Glomerular endothelial cell (primary cell): ENCODE data around the gene PRKAR1B. TPM values are rescaled to one million over a fixed set of nuclear protein-coding genes. Genes with fewer than 3 reads are reported as not detected.
"Not testable (repeated sequence)": the region's sequence is repeated elsewhere in the genome, so short reads cannot be mapped to it uniquely, and the experiment has no call there.

ENCODE experiments used
- DNase-seq: peaks from one replicate; pipeline ENCODE4 v3.0.0-alpha.2; 2011; ENCODE audit warnings: low read depth, low spot score; ENCODE audit errors: extremely low read depth
- total RNA-seq: library from RNA; depleted of rRNA; stranded (reverse); fragments of >200 nt; gene quantifications from 2 replicates; pipeline ENCODE4 v1.2.3, GENCODE V29; 2015

The PRKAR1B gene
- total RNA-seq, 1 donor from 2014 or later = 34.3 TPM

DNA sequence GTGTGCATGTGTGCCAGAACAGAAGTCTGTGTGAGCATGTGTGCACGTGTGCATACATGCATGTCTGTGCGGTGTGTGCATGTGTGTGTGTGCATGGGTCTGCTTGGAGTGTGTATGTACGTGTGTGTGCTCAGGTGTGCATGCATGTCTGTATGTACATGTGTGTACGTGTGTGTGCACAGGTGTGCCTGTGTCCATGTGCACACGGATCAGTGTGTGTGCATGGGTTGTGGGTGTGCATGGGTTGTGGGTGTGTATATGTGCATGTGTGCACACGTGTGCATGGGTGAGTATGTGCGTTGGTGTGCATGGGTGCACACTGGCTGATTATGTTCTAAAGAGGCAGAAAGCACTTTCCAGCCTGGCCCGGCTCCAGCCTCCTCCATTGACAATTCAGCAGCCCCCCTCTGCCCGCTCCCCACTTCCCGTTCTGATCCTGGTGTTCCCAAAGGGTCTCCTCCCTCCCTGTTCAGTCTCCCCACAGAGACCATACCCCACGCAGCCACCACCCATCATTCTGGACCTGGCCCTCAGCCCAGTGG is 163.4 kb downstream of the PRKAR1B start:
- DNase-seq = no peak

DNA sequence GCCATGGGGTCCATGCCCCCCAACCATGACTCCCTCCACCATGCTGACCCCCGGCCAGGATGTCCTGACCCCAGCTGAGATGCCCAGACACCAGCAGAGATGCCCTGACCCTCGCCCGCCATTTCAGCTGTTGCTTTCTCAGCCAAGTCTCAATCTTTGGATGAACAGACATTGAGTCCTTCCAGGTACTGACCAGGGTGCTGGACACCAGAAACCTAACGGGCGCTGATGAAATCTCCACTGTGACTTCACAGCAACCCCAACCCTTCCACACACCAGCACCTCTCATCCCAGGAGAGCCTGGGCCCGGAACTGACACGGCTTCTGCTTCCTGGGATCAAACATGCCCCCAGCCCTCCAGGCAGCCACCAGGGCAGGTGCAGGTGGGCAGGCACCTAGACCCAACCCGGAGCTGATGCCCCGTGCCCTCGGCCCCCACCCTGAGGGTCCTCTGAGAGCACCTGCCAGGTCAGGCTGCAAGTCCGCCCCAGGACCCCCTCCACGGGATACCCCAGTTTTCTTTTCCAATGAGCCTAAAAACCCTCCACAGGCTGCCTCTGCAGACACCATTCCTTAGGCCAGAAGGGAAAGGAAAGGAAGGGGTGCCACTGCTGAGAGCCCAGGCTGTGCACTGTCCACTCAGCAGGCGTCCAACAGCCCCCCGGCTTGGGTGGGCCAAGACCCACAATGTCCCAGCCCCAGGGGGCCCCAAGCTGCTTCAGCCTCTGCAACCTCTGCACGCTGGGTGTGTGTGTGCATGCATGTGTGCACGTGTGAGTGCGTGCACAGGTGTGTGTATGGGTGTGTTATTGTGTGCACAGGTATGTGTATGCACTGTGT is 164.1 kb downstream of the PRKAR1B start:
- no peak for DNase-seq

DNA sequence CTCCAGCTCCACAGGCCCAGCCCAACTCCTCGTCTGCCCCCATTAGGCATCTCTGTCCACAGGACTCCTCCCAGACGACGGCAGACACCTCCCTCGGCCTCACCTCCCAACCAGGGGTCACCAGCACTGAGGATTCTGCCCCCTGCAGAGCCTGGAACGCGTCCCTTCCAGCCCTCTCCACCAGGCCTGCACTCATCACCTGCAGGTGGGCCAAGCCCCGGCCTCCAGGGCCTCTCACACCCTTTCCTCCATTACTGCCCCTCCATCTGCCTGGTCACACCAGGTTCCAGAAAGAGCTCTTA is 164.8 kb downstream of the PRKAR1B start:
- no peak for DNase-seq

DNA sequence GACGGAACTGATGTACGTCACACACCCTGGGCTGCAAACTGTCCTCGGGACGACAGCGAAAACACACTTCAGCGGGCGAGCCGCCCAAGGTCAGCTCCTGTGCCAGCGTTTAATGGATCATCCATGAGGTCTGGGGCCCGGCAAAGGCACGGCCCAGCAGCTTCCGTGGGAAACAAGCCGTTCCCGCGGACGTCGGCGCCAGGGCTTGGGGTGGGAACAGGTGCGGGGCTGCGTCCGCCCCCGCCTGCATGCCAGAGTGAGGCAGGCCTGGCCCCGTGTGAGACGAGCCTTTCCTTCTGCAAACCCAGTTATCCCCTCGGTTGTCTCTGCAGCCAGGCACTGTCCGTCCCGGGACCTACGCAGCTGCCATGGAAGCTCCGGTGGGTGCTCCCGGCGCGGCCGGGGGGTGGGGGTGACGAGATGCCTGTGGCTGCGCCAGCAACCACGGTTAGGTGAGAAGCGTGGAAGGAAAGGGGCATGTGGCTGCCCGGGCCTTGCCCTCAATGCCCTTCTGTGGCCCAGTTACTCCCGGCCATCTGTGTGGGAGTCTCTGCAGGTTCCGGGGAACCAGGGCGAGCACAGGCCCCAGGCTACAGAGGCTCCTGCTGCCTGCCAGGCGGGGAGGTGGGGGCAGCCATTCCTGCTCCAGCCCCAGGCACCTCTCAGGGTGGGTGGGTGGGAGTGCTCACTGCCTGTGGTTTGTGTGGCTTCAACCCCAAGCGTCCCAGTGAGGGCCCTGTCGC is 165.3 kb downstream of the PRKAR1B start:
- no peak for DNase-seq

DNA sequence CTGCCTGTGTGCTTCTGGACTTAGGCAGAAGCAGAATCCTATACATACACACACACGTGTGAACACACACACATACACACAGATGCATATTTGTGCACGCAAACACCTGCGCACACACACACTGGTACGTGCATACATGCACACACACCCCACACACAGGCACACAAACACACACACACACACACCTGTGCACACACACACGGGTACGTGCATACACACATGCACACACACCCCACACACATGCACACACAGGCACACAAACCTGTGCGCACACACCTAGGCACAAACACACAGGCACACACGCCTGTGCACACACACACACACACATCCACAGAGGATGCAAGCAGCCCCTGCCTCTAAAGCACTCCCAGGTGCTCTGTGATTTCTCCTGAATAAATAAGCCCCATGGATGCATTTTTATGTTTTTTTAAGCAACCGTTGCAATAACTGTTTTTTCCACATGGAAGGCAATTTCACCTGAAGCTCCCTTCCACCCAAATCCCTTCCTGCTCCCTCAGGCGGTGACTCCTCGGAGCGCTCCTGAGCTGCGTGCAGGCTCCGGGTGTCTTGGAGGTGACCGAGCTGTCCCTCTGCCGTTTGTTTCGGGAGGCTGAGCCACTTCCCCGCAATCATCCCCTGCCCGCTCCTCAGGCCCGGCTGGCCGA is 166.0 kb downstream of the PRKAR1B start:
- DNase-seq = no peak

DNA sequence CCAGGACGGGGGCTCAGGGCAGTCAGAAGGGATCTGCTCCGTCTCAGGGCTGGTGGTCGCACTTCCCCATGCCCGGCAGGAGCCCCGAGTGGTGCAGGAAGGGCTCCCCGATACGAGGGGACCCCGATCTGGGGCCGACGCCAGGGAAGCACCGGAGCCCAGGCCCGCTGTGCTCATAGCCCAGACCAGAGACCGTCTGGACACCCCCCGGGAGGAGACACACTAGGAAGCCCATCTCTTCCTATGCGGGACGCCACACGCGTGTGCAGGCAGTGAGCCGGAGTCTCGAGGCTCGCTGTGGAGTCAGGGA is 167.7 kb downstream of the PRKAR1B start:
- DNase-seq = no peak

DNA sequence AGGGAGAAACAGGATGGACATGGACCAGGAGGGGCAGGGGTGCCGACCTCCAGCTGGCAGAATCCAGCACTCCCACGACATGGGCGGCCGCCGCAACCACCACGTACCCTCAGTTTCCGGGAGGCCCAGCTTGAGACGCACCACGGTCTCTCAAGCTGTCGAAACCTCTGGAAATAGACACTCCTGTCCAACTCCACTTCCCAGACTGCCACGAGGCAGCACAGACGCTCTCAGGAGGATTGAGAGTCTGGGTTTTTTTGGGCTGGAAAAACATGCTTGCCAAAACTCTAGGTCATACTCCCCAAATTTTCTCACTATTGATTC is 169.6 kb downstream of the PRKAR1B start:
- DNase-seq = no peak

DNA sequence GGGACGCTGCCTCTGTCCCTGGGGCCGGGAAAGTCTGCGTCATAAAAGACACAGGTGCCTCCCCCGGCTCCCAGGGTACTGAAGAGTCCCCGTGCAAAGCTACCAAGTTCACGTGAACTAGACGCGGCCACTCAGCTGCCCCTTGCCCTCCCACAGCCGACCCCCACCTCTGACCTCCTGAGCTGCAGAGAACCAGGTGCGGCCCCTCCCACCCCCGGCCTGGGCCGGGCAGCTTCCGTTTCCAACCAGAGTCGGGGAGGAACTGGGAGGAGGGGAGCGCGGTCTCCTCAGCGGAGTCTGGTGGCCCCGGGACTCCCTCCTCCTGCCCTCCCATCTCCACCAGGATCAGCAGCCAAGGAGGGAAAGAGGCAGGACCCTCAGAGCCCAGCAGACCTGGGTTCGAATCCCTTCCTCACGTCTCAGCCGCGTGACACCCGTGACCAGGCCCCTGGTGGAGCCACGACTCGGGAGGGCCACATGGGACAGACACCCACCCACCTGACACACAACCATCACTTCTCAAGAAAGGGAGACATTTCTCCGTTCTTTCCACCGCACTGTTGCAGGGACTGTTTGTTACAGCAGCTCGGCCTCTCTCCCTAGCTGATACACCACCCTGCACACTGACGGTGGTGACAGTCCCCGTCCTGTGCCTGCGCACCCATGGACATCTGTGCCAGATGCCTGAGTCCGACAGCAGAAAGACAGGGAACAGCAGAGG is 170.1 kb downstream of the PRKAR1B start:
- DNase-seq = no peak

DNA sequence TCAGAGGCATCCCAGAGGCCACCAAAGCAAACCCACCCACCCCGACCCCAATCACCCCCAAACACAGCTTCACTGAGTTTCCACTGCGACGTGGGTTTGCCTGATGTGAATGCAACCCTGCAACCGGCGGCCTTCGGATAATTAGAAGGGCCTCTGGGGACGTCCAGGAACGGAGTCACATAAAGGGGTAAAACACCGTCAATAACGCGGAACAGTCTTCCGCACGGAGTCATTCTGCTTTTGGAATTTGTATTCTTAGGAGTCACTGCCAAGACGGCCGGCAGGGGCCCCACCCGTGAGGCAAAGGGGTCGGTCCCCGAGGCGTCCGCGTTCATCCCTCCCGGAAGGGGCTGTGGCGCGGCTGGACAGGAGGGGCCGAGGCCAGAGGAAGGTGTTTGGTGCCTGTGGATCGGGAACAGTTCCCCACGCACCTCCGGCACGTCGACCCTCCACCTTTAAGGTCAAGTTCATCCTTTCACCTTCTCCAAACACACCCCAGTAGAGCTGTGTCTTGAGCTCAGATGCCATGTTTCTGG is 170.7 kb downstream of the PRKAR1B start:
- DNase-seq = no peak

DNA sequence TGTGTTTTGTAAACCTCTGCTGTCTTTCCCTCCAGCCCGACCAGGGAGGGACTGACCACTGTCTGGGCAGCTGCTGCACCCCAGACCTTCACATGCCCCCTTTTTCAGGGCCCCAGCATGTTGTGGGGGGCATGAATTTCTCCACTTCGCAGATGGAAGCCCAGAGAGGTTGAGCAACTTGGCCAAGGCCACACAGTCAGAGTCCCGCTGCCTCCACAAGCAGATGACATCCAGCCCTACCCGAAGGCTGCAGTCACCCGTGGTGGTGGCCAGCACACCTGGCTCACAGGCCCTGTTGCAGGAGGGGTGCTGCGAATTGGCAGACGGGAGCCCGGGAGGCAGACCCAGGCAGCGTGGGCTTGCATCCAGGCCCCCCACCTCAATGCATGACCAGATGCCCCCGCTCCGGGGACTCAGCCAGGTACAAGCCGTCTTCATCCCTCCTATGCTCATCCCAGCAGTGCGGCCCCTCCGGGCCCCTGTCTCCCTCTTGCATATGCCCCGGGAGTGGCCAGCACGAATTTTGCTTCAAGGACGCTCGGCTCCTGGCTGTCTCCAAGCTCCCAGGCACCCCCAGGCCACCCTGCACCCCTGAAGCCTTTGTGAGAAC is 171.4 kb downstream of the PRKAR1B start:
- no peak for DNase-seq

DNA sequence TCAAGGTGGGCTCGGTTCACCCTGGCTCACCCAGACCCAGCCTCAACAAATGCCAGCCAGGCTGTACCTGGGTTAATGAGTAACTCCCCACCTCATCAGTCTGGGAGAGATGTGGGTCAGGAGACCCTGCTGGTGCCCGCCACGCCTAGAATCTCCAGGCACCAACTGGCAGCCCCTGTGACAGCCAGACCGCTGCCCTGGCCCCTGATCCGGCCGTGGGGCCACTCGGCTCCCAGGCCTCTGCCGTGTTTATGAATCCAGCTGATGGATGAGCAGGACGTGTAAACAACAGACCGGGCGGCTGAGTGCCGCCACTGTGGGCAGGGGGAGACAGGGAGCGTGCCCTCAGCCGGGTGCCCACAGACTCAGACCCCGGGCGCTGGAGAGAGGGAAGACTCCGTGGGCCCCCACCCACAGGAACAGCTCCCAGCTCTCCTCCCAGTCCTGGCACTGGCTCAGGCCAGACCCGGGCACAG is 173.4 kb downstream of the PRKAR1B start:
- DNase-seq = no peak

DNA sequence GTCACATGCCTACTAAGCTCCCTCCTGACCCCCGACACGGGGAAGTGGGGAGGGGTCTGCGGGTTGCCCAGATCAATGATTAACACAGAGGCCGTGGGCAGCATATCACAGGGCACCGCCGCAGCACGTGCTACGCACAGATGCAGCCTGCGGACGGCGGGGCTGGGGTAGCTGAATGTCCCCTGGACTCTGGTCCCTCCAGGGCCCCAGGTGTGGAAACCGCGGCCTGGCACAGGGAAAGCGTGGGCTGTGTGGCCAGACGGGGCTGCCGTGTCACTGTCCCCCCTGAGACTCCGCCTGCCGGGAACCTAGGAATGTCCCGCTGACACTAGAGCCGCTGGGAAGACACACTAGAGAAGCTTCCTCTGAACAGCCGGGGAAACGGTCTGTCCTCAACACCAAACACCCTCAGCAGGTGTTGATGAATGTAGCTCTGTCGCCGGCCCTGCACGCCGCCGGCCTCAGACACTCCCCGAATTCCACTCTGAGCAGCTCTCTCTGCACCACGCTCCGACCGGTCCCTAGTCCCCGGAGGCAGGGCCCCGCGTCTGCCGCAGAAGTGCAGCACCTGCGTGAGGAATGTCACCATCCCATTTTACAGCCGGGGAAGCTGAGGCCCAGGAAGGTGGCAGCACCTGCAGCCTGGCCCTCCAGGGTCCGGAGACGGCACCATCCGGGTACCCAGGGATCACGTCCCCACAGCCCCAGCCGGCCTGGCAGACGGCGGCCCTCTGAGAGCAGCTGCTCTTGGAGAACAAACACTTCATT is 174.0 kb downstream of the PRKAR1B start:
- DNase-seq = no peak

DNA sequence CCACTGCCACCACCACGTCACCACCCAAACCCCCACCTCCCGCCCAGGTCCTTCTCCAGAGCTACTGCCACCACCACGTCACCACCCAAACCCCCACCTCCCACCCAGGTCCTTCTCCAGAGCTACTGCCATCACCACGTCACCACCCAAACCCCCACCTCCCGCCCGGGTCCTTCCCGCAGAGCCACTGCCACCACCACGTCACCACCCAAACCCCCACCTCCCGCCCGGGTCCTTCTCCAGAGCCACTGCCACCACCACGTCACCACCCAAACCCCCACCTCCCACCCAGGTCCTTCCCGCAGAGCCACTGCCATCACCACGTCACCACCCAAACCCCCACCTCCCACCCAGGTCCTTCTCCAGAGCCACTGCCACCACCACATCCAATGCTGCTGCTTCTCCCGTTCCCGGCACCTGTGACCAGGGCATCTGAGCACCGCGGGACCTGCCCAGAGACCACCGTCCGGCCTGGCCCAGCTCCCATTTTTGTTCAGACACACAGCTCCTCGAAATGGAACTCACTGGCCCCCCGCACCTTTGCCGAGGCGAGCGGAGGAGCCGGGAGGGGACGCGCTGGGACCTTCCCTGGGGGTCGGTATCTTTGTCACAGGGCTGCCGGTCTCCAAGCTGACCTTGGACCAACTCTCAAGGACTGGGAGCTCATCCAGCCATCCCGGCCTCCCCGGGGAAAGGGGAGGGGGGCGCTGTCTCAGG is 174.8 kb downstream of the PRKAR1B start:
- DNase-seq = not testable (repeated sequence)

DNA sequence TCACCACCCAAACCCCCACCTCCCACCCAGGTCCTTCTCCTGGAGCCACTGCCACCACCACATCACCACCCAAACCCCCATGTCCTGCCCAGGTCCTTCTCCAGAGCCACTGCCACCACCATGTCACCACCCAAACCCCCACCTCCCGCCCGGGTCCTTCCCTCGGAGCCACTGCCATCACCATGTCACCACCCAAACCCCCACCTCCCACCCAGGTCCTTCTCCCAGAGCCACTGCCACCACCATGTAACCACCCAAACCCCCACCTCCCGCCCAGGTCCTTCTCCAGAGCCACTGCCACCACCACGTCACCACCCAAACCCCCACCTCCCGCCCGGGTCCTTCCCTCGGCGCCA is 175.5 kb downstream of the PRKAR1B start:
- DNase-seq = not testable (repeated sequence)

DNA sequence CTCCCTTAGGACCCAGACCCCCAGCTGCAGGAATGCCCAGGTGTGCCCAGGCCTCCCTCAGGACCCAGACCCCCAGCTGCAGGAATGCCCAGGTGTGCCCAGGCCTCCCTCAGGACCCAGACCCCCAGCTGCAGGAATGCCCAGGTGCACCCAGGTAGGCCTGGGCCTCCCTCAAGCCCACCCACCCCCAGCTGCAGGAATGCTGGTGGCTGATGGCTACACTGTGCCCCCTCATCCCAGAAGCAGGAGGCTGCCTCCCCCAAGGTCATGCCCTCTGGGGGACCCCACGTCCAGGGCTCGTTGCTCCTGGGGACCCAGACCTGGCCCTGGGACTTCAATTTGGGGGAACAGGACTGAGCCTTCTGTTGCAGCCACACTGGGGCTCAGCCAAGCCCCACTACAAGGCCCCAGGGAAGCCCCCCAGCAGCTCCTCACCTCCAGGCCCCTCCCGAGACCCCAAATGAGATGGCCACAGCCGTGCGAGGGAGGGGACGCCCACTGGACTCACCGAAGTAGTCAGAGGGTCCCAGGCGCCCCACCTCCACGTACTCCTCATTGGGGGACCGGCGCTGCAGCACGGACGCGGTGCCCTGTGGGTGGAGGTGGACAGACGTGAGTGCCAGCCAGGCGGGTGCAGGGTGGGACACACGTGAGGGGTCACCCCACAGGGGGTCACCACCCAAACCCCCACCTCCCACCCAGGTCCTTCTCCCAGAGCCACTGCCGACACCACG is 176.0 kb downstream of the PRKAR1B start:
- no peak for DNase-seq

DNA sequence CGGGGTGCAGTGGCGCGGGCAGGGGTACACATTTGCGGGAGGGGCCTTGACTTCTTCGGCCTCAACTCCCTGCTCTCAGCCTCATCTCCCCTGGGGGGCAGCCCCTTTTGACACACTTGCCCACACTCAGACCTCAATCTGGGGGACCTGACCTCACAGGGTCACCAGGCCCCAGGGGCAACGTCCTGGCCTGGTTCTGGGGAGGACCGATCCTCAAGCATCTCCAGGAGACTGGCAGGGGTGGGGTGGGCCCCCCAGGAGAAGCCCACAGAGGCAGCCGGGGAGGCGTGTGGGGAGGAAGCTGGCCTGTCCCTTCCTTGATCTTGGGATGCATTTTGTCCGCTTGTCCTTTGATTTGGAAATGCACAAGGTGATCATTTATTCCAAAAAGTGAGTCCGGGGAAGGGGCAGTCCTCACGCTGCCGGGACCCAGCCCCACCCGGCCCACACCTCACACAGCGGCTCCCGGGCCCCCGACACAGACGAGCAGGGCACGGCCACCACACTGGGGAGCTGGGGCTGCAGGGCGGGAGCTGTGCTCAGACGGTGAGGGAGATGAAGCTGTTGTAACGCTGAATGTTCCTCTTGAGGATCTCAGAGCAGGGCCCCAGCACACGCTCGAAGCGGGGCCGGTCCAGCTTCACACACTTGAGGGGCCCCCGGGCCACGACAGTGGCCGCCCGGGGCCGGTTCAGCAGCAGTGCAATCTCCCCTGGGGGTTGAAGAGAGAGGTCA is 177.0 kb downstream of the PRKAR1B start:
- no peak for DNase-seq

DNA sequence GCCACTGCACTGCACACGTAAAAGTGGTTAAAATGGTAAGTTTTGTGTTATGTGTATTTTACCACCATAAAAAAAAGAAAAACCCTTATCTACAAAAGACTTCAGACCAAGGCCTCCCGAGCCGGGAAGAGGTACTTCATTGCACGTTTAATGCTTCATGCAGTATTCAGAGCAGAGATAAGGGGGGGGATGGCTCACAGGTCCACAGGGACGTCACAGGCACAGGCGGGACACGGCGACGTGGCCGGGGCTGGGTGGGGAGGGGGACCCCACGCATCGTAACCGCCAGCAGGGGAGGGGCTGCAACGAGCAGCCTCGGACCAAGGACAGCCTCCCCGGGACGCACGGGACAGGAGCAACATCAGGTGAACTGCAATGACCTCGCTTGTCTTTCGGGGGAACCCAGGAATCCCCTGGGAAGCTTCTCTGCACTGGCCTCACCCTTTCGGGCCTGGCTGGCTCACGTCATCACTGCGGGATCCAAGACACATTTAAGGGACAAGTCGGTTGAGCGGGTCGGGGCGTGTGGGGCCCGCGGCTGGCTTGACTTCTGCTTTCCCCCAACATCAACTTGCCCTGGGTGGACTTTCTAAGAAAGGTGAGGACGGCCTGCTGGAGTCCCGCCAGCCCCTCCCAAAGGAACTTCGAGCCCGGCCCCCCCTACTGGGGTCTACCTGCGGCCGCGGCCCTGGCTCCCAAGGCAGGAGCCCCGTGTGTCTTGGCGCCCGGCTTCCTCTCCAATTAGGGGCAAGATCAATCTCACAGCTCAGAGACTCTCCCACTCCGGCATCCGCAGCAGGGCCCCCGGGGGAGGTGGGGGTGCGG is 177.8 kb downstream of the PRKAR1B start:
- DNase-seq = no peak
